ENCODE data around the gene CEP131. TPM values are rescaled to one million over a fixed set of nuclear protein-coding genes. Genes with fewer than 3 reads are reported as not detected.
A peak's percentile ranks its signal among the peaks of the same experiment; 100 is the strongest.

The CEP131 gene
- total RNA-seq, 2 donors from 2014 or later: 4.7 to 9.5 TPM

DNA sequence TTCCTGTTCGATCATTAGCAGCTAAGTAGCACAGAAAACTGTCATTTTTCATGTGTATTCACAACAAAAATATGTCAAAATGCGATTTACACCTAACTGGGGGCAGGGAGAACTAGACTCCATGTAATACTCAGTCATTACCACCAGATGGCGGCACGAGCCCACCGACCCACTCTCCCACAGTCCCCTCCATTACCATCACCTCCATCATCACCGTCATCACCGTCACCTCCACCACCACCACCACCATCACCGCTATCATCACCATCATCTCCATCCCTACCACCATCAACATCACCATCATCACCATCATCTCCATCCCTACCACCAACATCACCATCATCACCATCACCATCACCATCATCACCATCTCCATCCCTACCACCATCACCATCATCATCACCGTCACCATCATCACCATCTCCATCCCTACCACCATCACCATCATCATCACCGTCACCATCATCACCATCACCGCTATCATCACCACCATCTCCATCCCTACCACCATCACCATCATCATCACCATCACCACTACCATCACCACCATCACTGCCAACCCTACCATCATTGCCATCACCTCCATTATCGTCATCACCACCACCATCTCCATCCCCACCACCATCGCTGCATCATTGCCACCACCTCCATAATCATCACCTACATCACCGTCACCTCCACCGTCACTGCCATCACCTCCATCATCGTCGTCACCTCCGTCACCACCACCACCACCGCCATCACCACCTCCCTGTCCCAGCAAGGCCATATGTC, 30.8 kb upstream of the CEP131 start:
- ATAC-seq: no peak
- intact Hi-C loops (cut with DNase I, micrococcal nuclease): loop anchor here (5.0 to 10.0 kb wide), 2 partner anchors 231 to 349 kb away; no protein-coding TSS in a partner anchor
- peak in 1 of 2 donors; percentile 42 for DNase-seq

DNA sequence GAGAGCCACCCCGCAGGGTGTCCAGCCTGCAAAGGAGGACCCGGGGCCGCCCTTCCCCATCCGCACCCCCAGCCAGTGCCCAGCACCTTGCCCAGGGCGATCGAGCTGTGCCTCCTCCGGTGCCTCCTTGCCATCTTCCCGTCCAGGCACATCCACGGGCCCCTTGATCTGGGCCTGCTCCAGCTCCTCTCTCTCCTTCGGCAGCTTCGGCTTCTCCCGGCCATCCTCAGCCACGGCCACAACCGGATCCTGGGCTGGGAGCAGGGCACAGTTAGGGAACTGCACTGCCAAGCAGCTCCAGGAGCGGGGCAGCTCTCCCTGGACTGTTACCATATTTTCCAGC, 30.2 kb upstream of the CEP131 start:
- DNase-seq (no peak), ATAC-seq (no peak)
- intact Hi-C loops (cut with DNase I, micrococcal nuclease): loop anchor here (5.0 to 10.0 kb wide), 2 partner anchors 232 to 349 kb away; no protein-coding TSS in a partner anchor

GRCh38 chr17:81252326-81252986, 29.7 kb upstream of the CEP131 start:
- intact Hi-C loops (cut with DNase I, micrococcal nuclease): loop anchor here (5.0 to 10.0 kb wide), 2 partner anchors 232 to 350 kb away; no protein-coding TSS in a partner anchor
- DNase-seq: no peak
- no peak for ATAC-seq

- DNase-seq: peak in 1 of 2 donors; percentile 48
- intact Hi-C loops (cut with DNase I, micrococcal nuclease): loop anchor here (5.0 to 10.0 kb wide), 2 partner anchors 233 to 350 kb away; no protein-coding TSS in a partner anchor
- peak; percentile 60 for ATAC-seq
Observed at GRCh38 chr17:81251709-81252301, 29.0 kb upstream of the CEP131 start.

- ATAC-seq (peak; percentile 73), DNase-seq (peak; percentile 65 to 77)
- intact Hi-C loops (cut with DNase I, micrococcal nuclease): loop anchor here (5.0 to 10.0 kb wide), 2 partner anchors 234 to 351 kb away; no protein-coding TSS in a partner anchor
Observed at GRCh38 chr17:81251094-81251708, 28.4 kb upstream of the CEP131 start.

- no peak for DNase-seq
- intact Hi-C loops (cut with DNase I, micrococcal nuclease): loop anchor here (5.0 to 10.0 kb wide), 2 partner anchors 234 to 352 kb away; no protein-coding TSS in a partner anchor
- ATAC-seq: peak; percentile 13
Observed at GRCh38 chr17:81250286-81251093, 27.7 kb upstream of the CEP131 start.

DNA sequence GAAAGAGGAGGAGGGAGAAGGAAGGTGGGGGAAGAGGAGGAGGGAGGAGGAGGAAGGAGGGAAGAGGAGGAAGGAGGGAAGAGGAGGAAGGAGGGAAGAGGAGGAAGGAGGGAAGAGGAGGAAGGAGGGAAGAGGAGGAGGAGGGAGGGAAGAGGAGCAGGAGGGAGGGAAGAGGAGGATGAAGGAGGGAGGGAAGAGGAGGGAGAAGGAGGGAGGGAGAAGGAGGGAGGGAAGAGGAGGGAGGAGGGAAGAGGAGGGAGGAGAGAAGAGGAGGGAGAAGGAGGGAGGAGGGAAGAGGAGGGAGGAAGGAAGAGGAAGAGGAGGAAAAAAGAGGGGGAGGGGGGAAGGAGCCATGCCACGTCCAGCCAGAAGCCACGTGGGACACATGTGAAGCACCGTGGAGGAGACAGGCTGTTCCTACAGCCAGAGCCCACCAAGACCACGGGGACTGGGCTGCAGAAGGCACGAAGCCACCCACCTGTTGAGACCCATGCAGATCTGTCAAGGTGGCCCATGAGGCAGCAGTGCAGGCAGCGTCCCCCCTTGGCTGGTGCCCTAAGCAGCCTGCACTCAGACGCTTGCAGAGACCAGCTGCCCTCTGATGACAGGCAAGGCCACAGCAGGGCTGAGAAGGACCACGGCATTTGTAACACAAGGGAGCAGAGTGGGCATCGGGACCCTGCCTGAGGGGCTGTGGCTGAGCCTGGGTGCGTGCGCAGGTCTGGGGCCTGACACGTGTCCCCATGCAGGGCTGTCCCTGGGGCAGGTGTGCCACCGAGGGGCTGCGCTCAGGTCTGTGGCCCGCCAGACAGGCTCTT, 26.7 kb upstream of the CEP131 start:
- ATAC-seq: no peak

GRCh38 chr17:81248649-81249048, 25.9 kb upstream of the CEP131 start:
- intact Hi-C loops (cut with DNase I, micrococcal nuclease): no loop called here
- ATAC-seq (no peak), DNase-seq (no peak)

More for the DNA sequence above, 26.7 kb upstream of the CEP131 start:
- intact Hi-C loops (cut with DNase I, micrococcal nuclease): loop anchor here (5.0 to 10.0 kb wide), 2 partner anchors 235 to 353 kb away; no protein-coding TSS in a partner anchor
- no peak for DNase-seq

DNA sequence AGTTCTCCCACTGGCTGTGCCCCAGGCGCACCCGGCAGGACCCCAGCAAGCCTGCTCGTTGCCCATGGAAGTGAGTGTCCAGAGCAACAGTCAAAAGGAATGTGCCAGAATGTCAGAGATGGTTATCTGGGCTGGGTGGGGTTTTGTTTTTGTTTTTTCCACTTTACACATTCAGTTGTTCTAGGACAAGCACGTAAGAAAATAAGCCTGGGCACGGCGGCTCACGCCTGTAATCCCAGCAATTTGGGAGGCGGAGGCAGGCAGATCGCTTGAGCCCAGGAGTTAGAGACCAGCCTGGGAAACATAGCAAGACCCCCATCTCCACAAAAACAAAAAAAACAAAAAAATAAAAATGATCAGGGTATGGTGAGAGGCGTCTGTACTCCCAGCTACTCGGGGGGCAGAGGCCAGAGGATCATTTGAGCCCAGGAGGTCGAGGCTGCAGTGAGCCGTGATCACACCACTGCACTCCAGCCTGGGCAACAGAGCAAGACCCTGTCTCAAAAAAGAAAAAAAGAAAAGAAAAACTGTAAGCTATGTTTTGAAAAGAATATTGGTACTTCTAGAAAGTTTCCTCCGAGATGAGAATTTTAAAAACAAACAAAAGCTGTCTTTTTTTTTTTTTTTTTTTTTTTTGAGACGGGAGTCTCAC, 24.7 kb upstream of the CEP131 start:
- intact Hi-C loops (cut with DNase I, micrococcal nuclease): no loop called here
- no peak for ATAC-seq

DNA sequence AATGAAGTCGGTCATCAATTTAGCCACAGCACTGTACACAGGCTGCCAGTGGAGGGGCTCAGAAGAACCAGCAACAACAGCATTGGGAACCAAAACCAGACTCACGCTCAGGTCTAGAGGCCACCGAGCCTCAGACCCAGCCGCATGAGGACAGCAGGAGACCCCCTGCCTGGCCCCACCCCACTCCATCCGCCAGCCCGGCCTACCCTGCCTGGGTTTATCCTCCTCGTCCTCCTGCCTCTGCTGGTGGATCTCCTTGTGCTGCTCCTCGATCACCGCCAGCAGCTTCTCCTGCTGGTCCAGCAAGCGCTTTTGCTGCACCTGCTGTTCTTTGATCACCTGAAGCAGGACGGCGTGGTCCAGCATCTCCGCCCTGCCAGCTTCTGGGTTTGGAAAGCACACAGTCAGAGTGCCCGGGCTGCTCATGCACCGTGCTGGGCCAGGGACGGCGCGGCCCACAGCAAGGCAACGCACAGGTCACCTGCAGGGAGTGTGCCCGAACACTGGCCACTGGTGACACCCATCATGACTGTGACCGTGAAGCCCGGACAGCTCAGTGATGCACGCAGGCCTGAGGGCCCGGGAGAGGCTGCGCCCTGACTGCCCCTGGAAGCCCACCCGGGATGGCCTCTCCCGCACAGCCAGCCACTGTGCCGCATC, 24.0 kb upstream of the CEP131 start:
- DNase-seq (no peak), ATAC-seq (no peak)
- intact Hi-C loops (cut with DNase I, micrococcal nuclease): no loop called here

More for the DNA sequence above, 24.7 kb upstream of the CEP131 start:
- no peak for DNase-seq

- intact Hi-C loops (cut with DNase I, micrococcal nuclease): no loop called here
- no peak for DNase-seq
- no peak for ATAC-seq
Observed at GRCh38 chr17:81246343-81246670, 23.5 kb upstream of the CEP131 start.

DNA sequence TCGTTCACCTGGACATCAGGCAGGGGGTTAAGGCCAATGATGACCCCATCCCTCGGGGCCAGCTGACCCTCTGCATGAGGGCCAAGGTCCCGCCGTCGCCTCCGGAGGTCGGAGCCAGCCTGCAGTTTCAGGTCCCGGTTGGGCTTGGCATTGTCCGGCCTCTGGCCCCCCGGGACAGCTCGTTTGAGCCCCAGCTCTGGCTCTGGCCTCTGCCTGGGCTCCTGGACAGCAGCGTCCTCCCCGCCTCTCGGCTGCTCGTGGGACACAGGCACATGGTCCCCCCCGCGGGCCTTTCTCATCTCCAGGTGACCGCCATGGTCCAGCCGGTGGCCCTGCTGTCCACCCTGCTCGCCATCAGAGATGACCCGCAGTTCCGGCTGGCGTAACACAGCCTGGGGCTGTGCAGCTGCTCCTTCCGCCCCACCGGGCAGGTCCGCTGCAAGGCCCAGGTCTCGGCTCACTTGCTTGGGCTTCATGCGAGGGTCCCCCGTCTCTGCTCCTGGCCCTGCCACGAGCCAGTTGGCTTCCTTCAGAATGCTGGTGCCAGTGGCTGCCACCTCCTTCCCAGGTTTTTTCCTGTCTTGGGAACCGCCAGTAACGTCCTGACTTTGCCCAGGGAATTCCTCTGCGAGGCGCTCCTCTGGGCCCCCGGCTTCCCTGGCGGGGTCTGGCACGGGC, 23.0 kb upstream of the CEP131 start:
- ATAC-seq: no peak
- no peak for DNase-seq
- intact Hi-C loops (cut with DNase I, micrococcal nuclease): no loop called here

- ATAC-seq (no peak), DNase-seq (no peak)
- intact Hi-C loops (cut with DNase I, micrococcal nuclease): no loop called here
Observed at GRCh38 chr17:81245024-81245664, 22.4 kb upstream of the CEP131 start.

DNA sequence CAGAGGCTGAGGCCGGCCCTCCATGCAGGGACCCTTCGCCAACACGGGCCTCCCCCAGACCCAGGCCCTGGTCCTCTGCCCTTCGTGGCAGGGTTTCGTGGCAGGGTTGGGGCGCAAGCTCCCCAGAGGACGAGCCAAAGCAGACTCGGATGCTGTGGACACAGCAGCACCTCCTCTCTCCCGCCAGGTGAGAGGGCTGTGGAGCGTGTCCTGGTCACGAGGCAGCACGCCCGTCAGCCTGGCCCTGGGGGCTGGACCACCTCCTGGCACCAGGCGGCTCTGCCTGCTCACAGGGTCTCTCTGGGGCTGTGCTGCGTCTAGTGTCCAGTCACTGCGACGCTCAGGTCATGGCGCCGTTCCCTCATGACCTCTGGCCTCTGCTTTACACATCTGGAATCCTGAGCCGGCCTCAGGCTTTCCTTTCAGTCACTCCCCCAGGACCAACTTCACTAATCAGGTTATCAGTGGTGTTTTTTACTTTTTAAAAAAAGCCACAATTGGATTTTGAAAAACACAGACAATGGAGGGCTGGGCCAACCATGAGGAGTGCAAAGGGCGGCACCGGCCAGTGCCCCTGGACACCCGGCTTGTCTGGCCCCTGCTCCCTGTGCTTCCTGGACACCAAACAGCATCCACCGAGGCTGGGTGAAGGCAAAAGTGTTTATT, 21.7 kb upstream of the CEP131 start:
- DNase-seq: no peak
- intact Hi-C loops (cut with DNase I, micrococcal nuclease): no loop called here
- no peak for ATAC-seq

DNA sequence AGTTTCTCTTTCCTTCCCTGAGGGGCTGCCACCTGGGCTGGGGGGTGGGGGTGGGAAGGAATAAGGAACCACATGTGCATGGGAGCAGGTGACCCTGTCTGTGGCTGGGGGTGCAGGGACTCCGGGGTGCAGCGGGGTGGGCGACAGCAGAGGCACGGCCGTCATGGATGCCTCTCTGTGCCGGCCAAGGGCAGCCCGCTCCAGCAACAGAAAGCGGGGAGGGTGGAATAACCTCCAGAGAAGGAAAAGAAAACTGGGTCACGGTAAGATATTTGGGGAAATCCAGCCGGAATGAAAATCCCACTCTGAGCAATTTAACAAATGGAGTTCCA, 20.5 kb upstream of the CEP131 start:
- intact Hi-C loops (cut with DNase I, micrococcal nuclease): no loop called here
- ATAC-seq (no peak), DNase-seq (no peak)
